Measurements from ENCODE around the gene STARD8.

DNA sequence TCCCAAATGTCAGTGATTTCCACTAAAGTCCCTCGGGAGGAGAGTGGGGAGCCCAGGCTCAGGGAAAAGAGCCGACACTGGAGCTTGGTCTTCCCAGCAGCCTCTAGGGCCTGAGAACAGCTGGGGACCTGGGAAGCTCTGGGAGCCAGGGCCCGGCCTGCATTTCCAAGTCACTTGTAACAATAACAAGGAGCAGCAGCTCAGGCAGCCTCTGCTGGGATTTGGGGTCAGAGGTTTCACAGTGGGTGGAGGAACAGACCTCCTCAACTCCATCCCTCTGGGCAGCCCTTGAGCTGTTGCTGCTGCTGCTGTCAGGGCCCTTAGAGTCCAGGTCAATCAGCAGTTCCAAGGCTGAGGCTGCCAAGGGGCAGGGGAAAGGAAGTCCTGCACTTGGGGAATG, 11.1 kb downstream of the STARD8 start:
- no peak for TF ChIP-seq EZH2phosphoT487 (IDR thresholded peaks at IDR 0.05; ENCODE audit: low read depth)
- TF ChIP-seq, protein P1, sequence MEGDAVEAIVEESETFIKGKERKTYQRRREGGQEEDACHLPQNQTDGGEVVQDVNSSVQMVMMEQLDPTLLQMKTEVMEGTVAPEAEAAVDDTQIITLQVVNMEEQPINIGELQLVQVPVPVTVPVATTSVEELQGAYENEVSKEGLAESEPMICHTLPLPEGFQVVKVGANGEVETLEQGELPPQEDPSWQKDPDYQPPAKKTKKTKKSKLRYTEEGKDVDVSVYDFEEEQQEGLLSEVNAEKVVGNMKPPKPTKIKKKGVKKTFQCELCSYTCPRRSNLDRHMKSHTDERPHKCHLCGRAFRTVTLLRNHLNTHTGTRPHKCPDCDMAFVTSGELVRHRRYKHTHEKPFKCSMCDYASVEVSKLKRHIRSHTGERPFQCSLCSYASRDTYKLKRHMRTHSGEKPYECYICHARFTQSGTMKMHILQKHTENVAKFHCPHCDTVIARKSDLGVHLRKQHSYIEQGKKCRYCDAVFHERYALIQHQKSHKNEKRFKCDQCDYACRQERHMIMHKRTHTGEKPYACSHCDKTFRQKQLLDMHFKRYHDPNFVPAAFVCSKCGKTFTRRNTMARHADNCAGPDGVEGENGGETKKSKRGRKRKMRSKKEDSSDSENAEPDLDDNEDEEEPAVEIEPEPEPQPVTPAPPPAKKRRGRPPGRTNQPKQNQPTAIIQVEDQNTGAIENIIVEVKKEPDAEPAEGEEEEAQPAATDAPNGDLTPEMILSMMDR (IDR thresholded peaks at IDR 0.05; ENCODE audit: low read depth, low read length): no peak

All from OCI-LY3 (cell line).